HG02588 (cell line): ENCODE results near the gene PTPRT.

ENCODE experiments used
- ATAC-seq: cut with Tn5 transposase; IDR thresholded peaks from one replicate; pipeline ENCODE4 v1.9.1; 2021; ENCODE audit warnings: mild to moderate bottlenecking, moderate library complexity; ENCODE audit not compliant: unreplicated experiment

Gene PTPRT

GRCh38 chr20:42740226-42740870, 449.4 kb downstream of the PTPRT start:
- no peak for ATAC-seq

- ATAC-seq: no peak
Measured at GRCh38 chr20:42739683-42740082, 450.0 kb downstream of the PTPRT start.

GRCh38 chr20:42735539-42735938, 454.2 kb downstream of the PTPRT start:
- ATAC-seq: no peak

GRCh38 chr20:42734660-42735368, 454.9 kb downstream of the PTPRT start:
- no peak for ATAC-seq

- no peak for ATAC-seq
Measured at GRCh38 chr20:42721923-42722322, 467.8 kb downstream of the PTPRT start.

- ATAC-seq: no peak
Measured at GRCh38 chr20:42714298-42715141, 475.2 kb downstream of the PTPRT start.

- ATAC-seq: no peak
Measured at GRCh38 chr20:42708266-42708665, 481.4 kb downstream of the PTPRT start.

GRCh38 chr20:42706759-42707158, 482.9 kb downstream of the PTPRT start:
- no peak for ATAC-seq

- no peak for ATAC-seq
Measured at GRCh38 chr20:42705550-42705949, 484.2 kb downstream of the PTPRT start.

- ATAC-seq: no peak
Measured at GRCh38 chr20:42703744-42704143, 486.0 kb downstream of the PTPRT start.

GRCh38 chr20:42701948-42702347, 487.8 kb downstream of the PTPRT start:
- ATAC-seq: no peak

- ATAC-seq: no peak
Measured at GRCh38 chr20:42700372-42700771, 489.3 kb downstream of the PTPRT start.

- ATAC-seq: no peak
Measured at GRCh38 chr20:42697962-42698361, 491.7 kb downstream of the PTPRT start.

- no peak for ATAC-seq
Measured at GRCh38 chr20:42690842-42691437, 498.8 kb downstream of the PTPRT start.

GRCh38 chr20:42688576-42688975, 501.1 kb downstream of the PTPRT start:
- no peak for ATAC-seq

- no peak for ATAC-seq
Measured at GRCh38 chr20:42686057-42686456, 503.6 kb downstream of the PTPRT start.

- no peak for ATAC-seq
Measured at GRCh38 chr20:42678895-42679294, 510.8 kb downstream of the PTPRT start.

GRCh38 chr20:42656130-42656529, 533.6 kb downstream of the PTPRT start:
- ATAC-seq: no peak

GRCh38 chr20:42652266-42652665, 537.4 kb downstream of the PTPRT start:
- ATAC-seq: no peak

GRCh38 chr20:42650191-42650746, 539.4 kb downstream of the PTPRT start:
- ATAC-seq: no peak

GRCh38 chr20:42649748-42650147, 540.0 kb downstream of the PTPRT start:
- ATAC-seq: no peak
